Activated T-cell treated with anti-CD3 and anti-CD28 coated beads, Interleukin-2, amount 50 U/mL, for 24 hours (primary cell): ENCODE results near the gene IGLL1.
A peak's percentile ranks its signal among the peaks of the same experiment; 100 is the strongest.
"Not testable (repeated sequence)": the region's sequence is repeated elsewhere in the genome, so short reads cannot be mapped to it uniquely, and the experiment has no call there.

Experiments
- DNase-seq: peaks from one replicate; pipeline ENCODE4 v3.0.0-alpha.2; 2020
- H3K27ac Mint-ChIP-seq: 2 replicates; pipeline ENCODE4 v1.8.0; 2020; ENCODE audit warnings: mild to moderate bottlenecking, mixed read lengths
- H3K27me3 Mint-ChIP-seq: 2 replicates; pipeline ENCODE4 v1.8.0; 2020; ENCODE audit warnings: mixed read lengths
- H3K36me3 Mint-ChIP-seq: 2 replicates; pipeline ENCODE4 v1.8.0; 2020; ENCODE audit warnings: low read depth, mixed read lengths
- H3K4me1 Mint-ChIP-seq: 2 replicates; pipeline ENCODE4 v1.8.0; 2020; ENCODE audit warnings: low read depth, mixed read lengths
- H3K4me3 Mint-ChIP-seq: 2 replicates; pipeline ENCODE4 v1.8.0; 2020; ENCODE audit warnings: mild to moderate bottlenecking, moderate library complexity, mixed read lengths
- H3K9me3 Mint-ChIP-seq: 2 replicates; pipeline ENCODE4 v1.8.0; 2020; ENCODE audit warnings: mixed read lengths

Gene IGLL1

GRCh38 chr22:23574371-23574811 is 5.7 kb downstream of the IGLL1 start:
- Mint-ChIP-seq H3K9me3 (no peaks in the 10 kb centered on the region), H3K36me3 (no peaks in the 10 kb centered on the region), H3K27ac (no peak overlapping the region), H3K4me1 (peaks cover 2% of the 10 kb centered on the region), H3K27me3 (peaks cover 34% of the 10 kb centered on the region), H3K4me3 (no peak overlapping the region)
- DNase-seq: no peak

- DNase-seq, H3K9me3 Mint-ChIP-seq, H3K4me1 Mint-ChIP-seq, H3K27ac Mint-ChIP-seq, H3K4me3 Mint-ChIP-seq, H3K36me3 Mint-ChIP-seq: not testable (repeated sequence)
- peaks cover 28% of the 10 kb centered on the region for H3K27me3 Mint-ChIP-seq
Observed at GRCh38 chr22:23573701-23574235, 6.3 kb downstream of the IGLL1 start.

GRCh38 chr22:23573106-23573505 is 7.0 kb downstream of the IGLL1 start:
- H3K4me1 Mint-ChIP-seq, H3K27ac Mint-ChIP-seq, DNase-seq: not testable (repeated sequence)

GRCh38 chr22:23571486-23571885 is 8.6 kb downstream of the IGLL1 start:
- Mint-ChIP-seq H3K4me3 (no peak overlapping the region), H3K9me3 (no peaks in the 10 kb centered on the region), H3K27me3 (peaks cover 23% of the 10 kb centered on the region), H3K27ac (no peak overlapping the region), H3K4me1 (no peaks in the 10 kb centered on the region), H3K36me3 (no peaks in the 10 kb centered on the region)
- DNase-seq: no peak

More at GRCh38 chr22:23573106-23573505, 7.0 kb downstream of the IGLL1 start:
- not testable (repeated sequence) for H3K4me3 Mint-ChIP-seq, H3K9me3 Mint-ChIP-seq, H3K36me3 Mint-ChIP-seq
- peaks cover 22% of the 10 kb centered on the region for H3K27me3 Mint-ChIP-seq

GRCh38 chr22:23570681-23571080 is 9.4 kb downstream of the IGLL1 start:
- Mint-ChIP-seq H3K4me3 (no peak overlapping the region), H3K4me1 (peaks cover 3% of the 10 kb centered on the region), H3K9me3 (no peaks in the 10 kb centered on the region), H3K27me3 (peaks cover 18% of the 10 kb centered on the region), H3K27ac (no peak overlapping the region), H3K36me3 (no peaks in the 10 kb centered on the region)
- no peak for DNase-seq

DNA sequence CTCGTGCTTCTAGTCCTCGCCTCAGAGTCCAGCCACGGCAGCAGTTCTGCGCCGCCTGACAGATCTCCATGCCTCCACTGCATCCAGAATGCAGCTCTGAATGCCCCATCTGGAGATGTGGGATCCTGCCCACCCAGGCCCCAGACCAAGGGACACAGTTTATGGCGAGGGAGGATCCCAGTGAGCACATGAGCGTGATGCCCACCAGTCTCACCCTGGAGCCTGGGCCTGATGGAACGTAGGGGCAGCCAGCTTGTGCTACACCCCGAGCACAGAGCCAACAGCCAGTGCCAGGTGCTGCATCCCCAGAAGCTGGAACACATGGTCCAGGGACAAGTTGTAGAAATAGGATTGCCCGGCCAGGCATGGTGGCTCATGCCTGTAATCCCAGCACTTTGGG is 10.4 kb downstream of the IGLL1 start:
- H3K4me1 Mint-ChIP-seq: peaks cover 6% of the 10 kb centered on the region
- no peak overlapping the region for H3K27ac Mint-ChIP-seq
- peaks cover 24% of the 10 kb centered on the region for H3K27me3 Mint-ChIP-seq
- H3K4me3 Mint-ChIP-seq: no peak overlapping the region
- no peaks in the 10 kb centered on the region for H3K36me3 Mint-ChIP-seq
- no peak for DNase-seq
- H3K9me3 Mint-ChIP-seq: no peaks in the 10 kb centered on the region

- Mint-ChIP-seq H3K27ac (no peak overlapping the region), H3K4me1 (peaks cover 6% of the 10 kb centered on the region), H3K4me3 (no peak overlapping the region)
Observed at GRCh38 chr22:23569291-23569690, 10.8 kb downstream of the IGLL1 start.

DNA sequence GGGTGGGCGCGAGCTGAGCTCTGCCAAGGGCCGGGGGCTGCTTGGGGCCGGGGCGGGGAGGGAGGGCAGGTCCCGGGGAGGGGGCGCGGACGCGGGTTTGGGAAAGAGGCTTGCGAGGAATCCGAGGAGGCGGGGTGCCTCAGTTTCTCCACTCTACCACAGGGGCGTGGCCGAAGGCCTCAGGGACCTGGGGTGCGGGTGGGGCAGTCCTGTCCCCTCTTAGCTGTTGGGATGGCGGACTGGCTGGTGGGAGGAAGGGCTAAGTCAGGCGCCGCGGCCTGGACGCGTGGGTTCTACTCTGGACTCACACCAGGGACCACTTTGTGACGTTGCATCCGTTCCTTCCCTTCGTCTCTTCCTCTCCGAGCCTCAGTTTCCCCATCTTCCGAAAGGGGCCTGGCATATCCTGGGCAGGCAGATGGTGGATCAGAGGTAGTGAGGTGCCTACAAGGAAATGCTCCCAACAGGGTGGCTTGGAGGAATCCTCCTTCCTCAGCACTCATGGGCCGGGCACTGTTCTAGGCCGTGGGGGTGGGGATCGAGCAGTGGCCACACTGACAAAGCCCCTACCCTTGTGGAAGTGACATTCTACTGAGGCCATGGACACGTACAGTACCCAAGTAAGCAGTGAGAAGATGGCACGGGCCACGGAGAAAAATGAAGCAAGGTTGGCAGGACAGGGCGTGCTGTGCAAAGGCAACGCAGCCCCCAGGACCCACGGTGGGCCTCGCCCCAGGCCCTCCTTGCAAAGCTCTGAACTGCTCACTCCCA is 13.2 kb downstream of the IGLL1 start:
- Mint-ChIP-seq H3K27me3 (peaks cover 39% of the 10 kb centered on the region), H3K27ac (no peak overlapping the region), H3K4me3 (peak overlapping the region; percentile 44), H3K4me1 (peaks cover 6% of the 10 kb centered on the region), H3K36me3 (no peaks in the 10 kb centered on the region), H3K9me3 (no peaks in the 10 kb centered on the region)
- peak; percentile 29 for DNase-seq

More at GRCh38 chr22:23569291-23569690, 10.8 kb downstream of the IGLL1 start:
- peaks cover 28% of the 10 kb centered on the region for H3K27me3 Mint-ChIP-seq
- no peak for DNase-seq
- H3K9me3 Mint-ChIP-seq: no peaks in the 10 kb centered on the region
- no peaks in the 10 kb centered on the region for H3K36me3 Mint-ChIP-seq

DNA sequence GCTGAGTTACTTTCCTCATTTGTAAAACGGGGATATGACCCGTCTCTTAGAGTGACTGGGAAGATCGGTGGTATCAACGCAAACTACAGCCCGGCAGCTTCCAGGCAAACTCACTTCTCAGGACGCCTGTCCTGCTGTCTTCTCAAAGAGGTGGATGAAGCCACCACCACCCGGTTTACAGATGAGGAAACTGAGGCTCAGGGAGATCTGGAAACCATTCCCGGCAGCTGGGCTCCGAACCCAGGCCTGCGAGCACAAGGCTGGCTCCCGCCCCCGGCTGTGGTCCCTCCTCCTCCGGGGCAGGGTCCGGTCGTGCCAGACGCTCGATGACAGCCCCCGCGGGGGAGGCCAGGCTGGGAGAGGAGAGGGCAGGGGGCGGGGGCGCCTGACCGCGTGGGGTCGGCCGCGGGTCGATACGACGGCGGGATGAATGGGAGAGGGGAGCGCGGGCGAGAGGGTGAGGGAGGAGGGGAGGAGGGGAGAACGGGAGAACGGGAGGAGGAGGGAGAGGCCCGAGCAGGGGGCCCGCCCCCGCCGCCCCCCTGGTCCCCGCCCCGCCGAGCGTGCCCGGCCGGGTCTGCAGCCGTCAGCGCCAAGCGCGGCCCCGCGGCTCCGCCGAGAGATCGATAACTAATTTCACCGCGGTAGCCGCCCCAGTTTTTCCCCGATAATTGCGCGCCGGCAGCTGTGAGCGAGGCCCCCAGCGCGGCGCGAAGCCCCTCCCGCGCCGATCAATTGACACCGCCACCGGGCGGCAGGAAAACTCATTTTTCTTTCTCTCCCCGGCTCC is 14.0 kb downstream of the IGLL1 start:
- Mint-ChIP-seq H3K4me3 (peak overlapping the region; percentile 73), H3K9me3 (no peaks in the 10 kb centered on the region), H3K4me1 (peaks cover 6% of the 10 kb centered on the region), H3K27me3 (peaks cover 39% of the 10 kb centered on the region), H3K36me3 (no peaks in the 10 kb centered on the region), H3K27ac (no peak overlapping the region)
- DNase-seq: peak; percentile 43

- H3K9me3 Mint-ChIP-seq: no peaks in the 10 kb centered on the region
- no peak overlapping the region for H3K27ac Mint-ChIP-seq
Observed at GRCh38 chr22:23565305-23565914, 14.7 kb downstream of the IGLL1 start.

DNA sequence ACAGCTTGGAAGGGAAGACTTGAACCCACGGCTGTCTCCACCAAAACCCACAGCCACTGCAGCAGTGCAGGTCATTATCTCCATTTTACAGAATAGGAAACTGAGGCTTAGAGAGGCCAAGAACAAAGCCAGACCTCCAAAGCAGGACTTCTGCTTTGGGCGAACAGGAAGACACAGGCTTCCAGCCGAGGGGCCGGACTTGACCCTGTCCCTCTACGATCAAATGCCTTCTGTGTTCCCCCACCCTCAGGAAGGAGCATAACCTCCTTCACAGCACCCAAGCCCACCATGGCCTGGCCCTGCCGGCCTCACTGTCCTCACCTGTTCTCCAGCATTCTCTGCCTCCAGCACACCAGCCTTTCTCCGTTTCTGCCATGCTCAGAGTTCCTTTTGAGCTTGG is 15.8 kb downstream of the IGLL1 start:
- no peaks in the 10 kb centered on the region for H3K36me3 Mint-ChIP-seq
- H3K27ac Mint-ChIP-seq: no peak overlapping the region
- no peaks in the 10 kb centered on the region for H3K9me3 Mint-ChIP-seq
- peaks cover 39% of the 10 kb centered on the region for H3K27me3 Mint-ChIP-seq
- no peak for DNase-seq
- no peak overlapping the region for H3K4me3 Mint-ChIP-seq
- peaks cover 6% of the 10 kb centered on the region for H3K4me1 Mint-ChIP-seq

More at GRCh38 chr22:23565305-23565914, 14.7 kb downstream of the IGLL1 start:
- Mint-ChIP-seq H3K4me3 (peak overlapping the region; percentile 73), H3K27me3 (peaks cover 39% of the 10 kb centered on the region), H3K4me1 (peaks cover 6% of the 10 kb centered on the region), H3K36me3 (no peaks in the 10 kb centered on the region)
- DNase-seq: peak; percentile 44

DNA sequence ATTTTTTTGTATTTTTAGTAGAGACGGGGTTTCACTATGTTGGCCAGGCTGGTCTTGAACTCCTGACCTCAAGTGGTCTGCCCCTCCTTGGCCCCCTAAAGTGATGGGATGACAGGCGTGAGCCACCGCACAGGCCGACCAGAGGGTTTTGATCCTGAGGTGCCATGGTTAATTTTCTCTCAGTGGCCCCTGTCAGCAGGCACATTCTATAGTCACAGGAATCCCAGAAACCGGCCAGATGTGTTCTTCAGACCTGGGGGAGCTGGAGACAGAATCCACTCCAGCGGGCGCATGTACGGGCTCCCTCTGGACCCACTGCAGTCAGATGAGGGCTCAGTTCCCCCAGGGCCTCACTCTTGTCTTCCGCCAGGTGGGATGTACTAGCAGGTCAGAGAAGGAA is 17.0 kb downstream of the IGLL1 start:
- peaks cover 39% of the 10 kb centered on the region for H3K27me3 Mint-ChIP-seq
- no peaks in the 10 kb centered on the region for H3K36me3 Mint-ChIP-seq
- H3K4me3 Mint-ChIP-seq: no peak overlapping the region
- H3K9me3 Mint-ChIP-seq: no peaks in the 10 kb centered on the region
- H3K4me1 Mint-ChIP-seq: peaks cover 6% of the 10 kb centered on the region
- peak; percentile 6 for DNase-seq
- no peak overlapping the region for H3K27ac Mint-ChIP-seq

DNA sequence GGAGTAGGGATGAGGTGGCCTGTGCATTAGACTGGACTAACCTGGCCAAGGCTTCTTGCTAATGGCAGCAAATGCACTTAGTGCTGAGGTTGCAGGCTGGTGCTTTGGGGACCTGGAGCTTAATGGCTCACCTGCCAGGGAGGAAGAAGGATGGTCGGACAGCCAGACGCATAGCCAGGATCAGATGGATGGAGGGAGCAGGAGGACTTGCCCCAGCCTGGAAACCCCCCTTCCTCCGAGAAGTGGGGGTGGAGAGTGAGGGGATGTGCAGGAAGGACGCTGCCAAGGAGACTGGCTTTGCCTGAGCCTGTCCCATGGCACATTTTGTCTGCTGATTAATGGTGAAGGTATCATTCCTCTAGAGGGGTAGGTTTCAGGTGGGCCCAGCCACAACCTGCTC is 17.9 kb downstream of the IGLL1 start:
- Mint-ChIP-seq H3K27ac (no peak overlapping the region), H3K4me3 (no peak overlapping the region), H3K27me3 (peaks cover 32% of the 10 kb centered on the region), H3K9me3 (no peaks in the 10 kb centered on the region), H3K36me3 (no peaks in the 10 kb centered on the region), H3K4me1 (peaks cover 6% of the 10 kb centered on the region)
- no peak for DNase-seq

- not testable (repeated sequence) for H3K4me1 Mint-ChIP-seq, H3K4me3 Mint-ChIP-seq, H3K27ac Mint-ChIP-seq, H3K36me3 Mint-ChIP-seq, H3K9me3 Mint-ChIP-seq
- peaks cover 33% of the 10 kb centered on the region for H3K27me3 Mint-ChIP-seq
- peak; percentile 2 for DNase-seq
Observed at GRCh38 chr22:23561025-23561510, 19.0 kb downstream of the IGLL1 start.
